ENCODE measurements around the gene CERS6.

The CERS6 gene

DNA sequence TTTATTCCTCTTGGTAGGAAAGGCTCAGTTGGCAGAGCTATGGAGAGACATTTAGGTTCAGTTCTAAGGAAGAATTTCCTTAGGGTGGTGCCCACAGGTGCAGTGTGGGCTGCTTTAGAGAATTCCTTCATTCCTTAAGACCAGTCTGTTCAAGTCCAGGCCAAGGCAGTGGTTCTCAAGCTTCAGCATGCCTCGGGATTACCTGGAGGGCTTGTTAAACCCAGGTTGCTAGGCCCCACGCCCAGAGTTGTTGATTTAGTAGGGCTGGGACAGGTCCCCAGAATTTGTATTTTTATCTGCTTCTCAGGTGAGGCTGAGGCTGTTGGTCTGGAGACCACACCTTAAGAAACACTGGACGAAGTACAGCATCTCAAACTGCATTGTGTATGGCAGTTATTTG is 68.9 kb downstream of the CERS6 start:
- no peak for ATAC-seq
- Mint-ChIP-seq H3K27me3 (no peaks in the 10 kb centered on the region), H3K36me3 (no peaks in the 10 kb centered on the region), H3K4me3 (no peak overlapping the region), H3K27ac (no peak overlapping the region), H3K9me3 (no peaks in the 10 kb centered on the region), H3K4me1 (peaks cover 6% of the 10 kb centered on the region)

DNA sequence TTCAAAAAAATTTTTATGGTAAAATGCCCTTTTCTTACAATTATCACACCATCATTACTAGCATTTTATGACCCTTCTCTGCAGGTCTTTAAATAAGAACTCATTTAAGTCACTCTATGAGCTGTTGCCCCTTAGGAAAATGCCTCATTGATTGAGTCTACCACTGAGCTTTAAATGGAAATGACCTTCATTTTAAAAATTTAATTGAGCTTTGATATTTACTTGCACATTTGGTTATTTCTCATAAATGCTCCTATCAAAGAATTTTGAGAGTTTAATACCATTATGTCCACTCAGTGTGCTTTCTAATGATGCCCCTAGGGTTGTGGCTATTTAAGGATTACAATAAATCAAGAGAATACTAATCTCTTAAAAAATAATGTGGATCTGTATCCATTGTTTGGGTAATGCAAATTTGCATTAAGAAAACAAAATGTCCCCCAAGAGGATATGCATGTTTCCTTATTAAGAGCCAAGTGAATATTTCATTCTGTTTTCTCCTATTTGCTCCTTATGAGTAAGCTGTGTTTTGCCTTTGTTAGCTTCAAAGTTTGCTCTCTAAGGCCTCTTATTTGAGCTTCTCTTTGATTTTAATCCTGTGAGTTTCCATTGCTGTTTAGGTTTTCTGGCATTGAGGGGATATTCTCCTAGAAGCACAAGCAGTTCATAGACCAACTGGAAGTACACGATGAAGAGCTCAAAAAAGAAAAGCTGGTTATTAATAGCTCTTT is 69.8 kb downstream of the CERS6 start:
- H3K36me3 Mint-ChIP-seq: no peaks in the 10 kb centered on the region
- peaks cover 8% of the 10 kb centered on the region for H3K4me1 Mint-ChIP-seq
- no peak overlapping the region for H3K4me3 Mint-ChIP-seq
- no peak for ATAC-seq
- no peaks in the 10 kb centered on the region for H3K27me3 Mint-ChIP-seq
- no peak overlapping the region for H3K27ac Mint-ChIP-seq
- no peaks in the 10 kb centered on the region for H3K9me3 Mint-ChIP-seq

DNA sequence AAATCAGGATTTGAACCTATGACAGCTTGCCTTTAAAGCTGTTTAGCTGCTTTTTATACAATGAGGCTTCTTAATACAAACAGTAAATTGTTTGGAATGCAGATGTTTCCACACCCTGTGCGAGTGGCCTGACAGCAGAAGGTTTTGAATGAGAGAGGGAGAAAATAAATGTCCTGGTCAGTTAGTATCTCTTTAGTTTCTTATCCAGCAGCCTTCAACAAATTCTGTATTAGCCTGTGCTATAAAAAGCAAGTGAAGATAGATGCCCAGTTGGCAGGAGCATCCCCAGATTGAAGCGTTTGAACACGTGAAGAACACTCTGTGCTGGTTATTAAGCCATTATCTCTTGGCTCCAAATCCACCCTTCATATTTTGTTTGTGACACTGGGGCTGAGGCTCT is 70.6 kb downstream of the CERS6 start:
- no peaks in the 10 kb centered on the region for H3K27me3 Mint-ChIP-seq
- no peaks in the 10 kb centered on the region for H3K36me3 Mint-ChIP-seq
- H3K9me3 Mint-ChIP-seq: no peaks in the 10 kb centered on the region
- ATAC-seq: no peak
- H3K4me3 Mint-ChIP-seq: no peak overlapping the region
- H3K4me1 Mint-ChIP-seq: peaks cover 15% of the 10 kb centered on the region
- H3K27ac Mint-ChIP-seq: no peak overlapping the region

DNA sequence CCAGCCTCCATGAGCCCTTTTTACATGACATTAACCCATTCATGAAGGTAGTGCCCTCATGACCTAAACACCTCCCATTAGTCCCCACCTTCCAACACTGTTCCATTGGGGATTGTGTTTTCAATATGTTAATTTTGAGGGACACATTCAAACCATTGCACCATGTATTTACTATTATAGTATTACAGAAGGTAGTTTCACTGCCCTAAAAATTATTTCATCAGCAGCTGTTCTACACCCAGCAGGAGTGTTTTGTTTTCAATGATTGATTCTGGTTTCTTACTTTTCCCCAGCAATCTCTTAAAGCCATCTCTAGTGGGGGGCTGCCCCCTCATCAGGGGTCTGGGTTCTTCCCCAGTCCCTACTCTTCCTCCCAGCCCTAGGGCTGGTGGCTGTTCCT is 71.9 kb downstream of the CERS6 start:
- ATAC-seq: no peak
- H3K36me3 Mint-ChIP-seq: no peaks in the 10 kb centered on the region
- no peak overlapping the region for H3K27ac Mint-ChIP-seq
- peaks cover 23% of the 10 kb centered on the region for H3K4me1 Mint-ChIP-seq
- H3K27me3 Mint-ChIP-seq: no peaks in the 10 kb centered on the region
- no peak overlapping the region for H3K4me3 Mint-ChIP-seq
- no peaks in the 10 kb centered on the region for H3K9me3 Mint-ChIP-seq

DNA sequence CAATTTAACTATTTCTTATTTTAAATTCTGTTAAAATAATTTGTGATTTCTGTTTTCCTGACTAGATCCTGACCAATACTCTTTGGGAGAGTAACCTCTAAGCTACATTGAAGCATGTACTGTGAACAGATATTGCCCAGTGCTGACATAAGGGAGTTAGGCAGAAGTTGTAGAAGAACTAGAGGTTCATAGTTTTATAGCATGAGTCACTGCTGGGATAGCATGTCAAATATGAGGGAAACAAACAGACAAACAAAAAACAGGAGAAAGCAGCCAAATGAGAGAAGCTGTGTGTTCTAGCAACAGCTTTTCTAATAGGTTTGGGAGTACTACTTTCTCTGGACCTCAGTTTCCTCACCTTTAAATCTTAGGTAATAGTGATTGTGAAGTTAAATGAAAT is 72.4 kb downstream of the CERS6 start:
- H3K4me1 Mint-ChIP-seq: peaks cover 23% of the 10 kb centered on the region
- H3K9me3 Mint-ChIP-seq: no peaks in the 10 kb centered on the region
- H3K27me3 Mint-ChIP-seq: no peaks in the 10 kb centered on the region
- H3K4me3 Mint-ChIP-seq: no peak overlapping the region
- H3K36me3 Mint-ChIP-seq: no peaks in the 10 kb centered on the region
- no peak for ATAC-seq
- H3K27ac Mint-ChIP-seq: no peak overlapping the region

DNA sequence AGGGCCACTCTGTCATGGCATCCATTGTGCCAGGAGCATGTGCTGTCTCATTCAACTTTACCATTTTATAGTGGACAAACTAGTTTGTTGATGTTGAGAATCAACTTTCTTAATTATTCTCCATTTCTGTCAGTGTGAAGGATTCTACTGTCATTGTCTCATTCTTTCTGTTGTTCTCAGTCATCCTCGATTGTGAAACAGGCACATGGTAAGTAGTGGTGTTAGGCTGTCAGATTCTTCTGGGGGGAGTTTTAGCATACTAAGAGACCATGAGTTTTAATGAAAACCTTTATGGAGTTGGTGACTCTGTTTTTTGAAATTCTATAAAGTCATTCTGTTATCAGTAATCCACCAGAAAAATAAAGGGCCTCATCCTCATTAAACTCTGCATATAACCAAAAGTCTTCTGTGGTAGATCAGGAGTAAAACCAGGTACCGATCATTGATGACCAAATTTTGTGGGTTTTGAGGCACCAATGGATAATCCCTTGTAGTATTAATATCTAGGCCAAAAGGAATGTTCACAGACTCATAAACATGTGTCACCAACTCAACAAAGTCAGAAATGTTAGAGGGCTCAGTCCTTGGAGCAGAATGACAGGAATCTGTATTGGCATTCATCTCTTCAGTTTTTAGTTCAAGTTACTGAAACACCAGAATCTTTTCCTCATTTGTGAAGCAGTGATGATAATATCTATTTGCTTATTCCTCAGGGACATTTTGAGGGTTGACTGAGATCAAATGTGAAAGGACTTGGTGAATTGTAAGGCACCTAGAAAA is 73.2 kb downstream of the CERS6 start:
- Mint-ChIP-seq H3K27me3 (no peaks in the 10 kb centered on the region), H3K4me3 (no peak overlapping the region), H3K4me1 (peaks cover 19% of the 10 kb centered on the region), H3K27ac (no peak overlapping the region), H3K36me3 (no peaks in the 10 kb centered on the region), H3K9me3 (no peaks in the 10 kb centered on the region)
- ATAC-seq: no peak

DNA sequence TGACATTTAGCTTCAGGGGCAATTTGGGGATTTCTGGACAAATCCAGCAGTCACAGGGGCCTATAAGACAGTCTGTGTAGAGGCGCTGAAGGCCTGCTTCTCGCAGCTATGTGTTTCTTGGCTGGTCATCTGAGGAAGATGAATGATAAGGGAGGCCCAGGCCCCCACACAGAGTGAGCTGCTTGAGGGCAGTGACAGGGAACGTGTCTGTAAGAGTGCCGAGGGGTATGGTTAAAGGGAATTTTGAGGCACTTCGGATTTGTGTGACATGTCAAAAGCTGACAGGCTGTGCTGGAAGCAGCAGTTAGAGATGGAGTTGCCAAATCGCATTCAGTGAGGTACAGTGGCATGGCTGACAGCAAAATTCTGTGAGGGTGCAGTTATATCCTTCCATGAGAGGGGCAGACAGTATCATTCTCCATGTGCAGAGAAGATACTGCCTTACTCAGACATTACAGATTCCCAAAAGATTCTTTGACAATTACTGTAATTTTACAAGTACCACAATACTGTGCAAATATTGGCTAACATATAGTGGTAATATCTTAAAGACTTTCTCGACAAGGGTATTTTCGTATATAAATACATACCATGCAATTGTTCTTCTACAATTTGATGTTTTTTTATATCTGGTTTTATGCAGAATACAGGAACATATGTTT is 74.0 kb downstream of the CERS6 start:
- peaks cover 17% of the 10 kb centered on the region for H3K4me1 Mint-ChIP-seq

DNA sequence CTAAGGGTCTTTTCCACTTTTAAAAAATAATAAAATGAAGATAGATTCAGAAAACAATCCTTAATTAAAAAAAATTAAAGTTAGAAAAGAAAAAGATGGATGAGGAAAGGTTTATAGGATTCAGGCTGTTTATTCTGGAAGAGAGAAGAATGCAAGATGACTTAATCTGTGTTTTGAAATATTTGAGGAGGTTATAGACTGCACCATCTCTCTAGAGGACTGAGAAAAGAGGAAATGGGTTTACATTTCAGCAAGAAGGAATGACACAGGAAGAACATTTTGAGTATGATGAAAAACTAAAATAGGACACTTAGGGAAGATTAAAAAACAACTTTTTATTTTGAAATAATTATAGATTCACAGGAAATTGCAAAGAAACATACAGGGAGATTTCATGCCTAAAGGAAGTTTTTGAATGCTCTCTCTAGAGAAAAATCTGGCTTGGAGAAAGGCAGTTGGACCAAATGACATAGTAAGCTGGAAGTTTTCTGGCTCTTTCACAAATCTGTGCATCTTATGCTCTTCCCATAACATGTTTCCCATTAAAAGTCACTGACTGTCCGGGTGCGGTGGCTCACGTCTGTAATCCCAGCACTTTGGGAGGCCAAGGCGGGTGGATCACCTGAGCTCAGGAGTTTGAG is 75.0 kb downstream of the CERS6 start:
- Mint-ChIP-seq H3K4me1 (peaks cover 17% of the 10 kb centered on the region), H3K9me3 (no peaks in the 10 kb centered on the region), H3K4me3 (peak overlapping the region; percentile 27), H3K36me3 (no peaks in the 10 kb centered on the region), H3K27me3 (no peaks in the 10 kb centered on the region), H3K27ac (peak overlapping the region; percentile 27)
- ATAC-seq: no peak

More for the DNA sequence above, 74.0 kb downstream of the CERS6 start:
- H3K27me3 Mint-ChIP-seq: no peaks in the 10 kb centered on the region
- no peak overlapping the region for H3K4me3 Mint-ChIP-seq
- H3K9me3 Mint-ChIP-seq: no peaks in the 10 kb centered on the region
- no peaks in the 10 kb centered on the region for H3K36me3 Mint-ChIP-seq
- ATAC-seq: no peak
- H3K27ac Mint-ChIP-seq: no peak overlapping the region

DNA sequence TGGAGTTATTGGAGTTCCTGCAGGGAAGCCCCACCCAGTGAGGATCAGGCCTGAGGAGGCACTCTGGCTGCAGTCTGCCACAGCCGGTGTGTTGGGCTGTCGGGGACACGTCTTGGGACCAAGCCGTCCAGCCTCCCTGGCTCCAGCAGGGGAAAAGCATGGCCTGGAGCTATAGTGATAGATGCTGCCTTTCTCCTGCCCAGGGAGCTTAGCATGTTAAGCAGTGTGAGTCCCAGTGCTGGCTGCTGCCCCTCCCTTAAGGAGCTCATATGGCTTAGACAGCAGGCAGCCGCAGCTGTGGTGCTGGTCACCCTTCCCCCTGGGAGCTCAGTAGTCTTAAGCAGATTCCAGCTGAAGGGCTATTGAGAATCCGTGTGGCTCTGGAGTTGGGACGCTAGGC is 78.9 kb downstream of the CERS6 start:
- H3K36me3 Mint-ChIP-seq: no peaks in the 10 kb centered on the region
- H3K4me3 Mint-ChIP-seq: no peak overlapping the region
- H3K27me3 Mint-ChIP-seq: no peaks in the 10 kb centered on the region
- peaks cover 17% of the 10 kb centered on the region for H3K4me1 Mint-ChIP-seq
- H3K27ac Mint-ChIP-seq: no peak overlapping the region
- peaks cover 13% of the 10 kb centered on the region for H3K9me3 Mint-ChIP-seq
- ATAC-seq: no peak

DNA sequence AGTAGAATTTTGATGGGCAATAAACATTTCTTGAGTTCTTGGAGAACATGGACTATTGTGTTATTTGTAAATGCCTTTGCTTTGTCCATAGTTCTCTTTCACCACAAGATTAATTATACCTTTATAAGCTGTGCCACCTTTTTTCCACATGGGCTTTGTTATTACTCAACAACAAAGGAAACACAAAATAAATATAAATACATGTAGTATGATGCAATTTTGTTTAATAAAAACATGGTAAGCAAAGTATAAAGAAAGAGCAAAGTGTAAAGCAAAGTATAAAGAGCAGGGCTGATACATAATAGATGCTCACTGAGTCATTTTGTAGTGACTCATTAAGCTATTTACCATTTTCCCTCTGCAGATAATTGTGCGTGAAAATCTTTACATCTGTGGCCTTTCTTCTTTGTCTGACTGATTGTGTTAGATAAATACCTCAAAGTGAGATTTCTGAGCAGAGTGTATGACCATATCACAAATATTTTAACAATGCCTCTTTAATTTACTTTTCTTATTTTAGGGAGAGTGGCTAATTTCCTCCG is 80.9 kb downstream of the CERS6 start:
- Mint-ChIP-seq H3K9me3 (peaks cover 21% of the 10 kb centered on the region), H3K36me3 (peaks cover 12% of the 10 kb centered on the region), H3K27me3 (no peaks in the 10 kb centered on the region), H3K4me1 (peaks cover 4% of the 10 kb centered on the region), H3K4me3 (no peak overlapping the region), H3K27ac (no peak overlapping the region)
- no peak for ATAC-seq

DNA sequence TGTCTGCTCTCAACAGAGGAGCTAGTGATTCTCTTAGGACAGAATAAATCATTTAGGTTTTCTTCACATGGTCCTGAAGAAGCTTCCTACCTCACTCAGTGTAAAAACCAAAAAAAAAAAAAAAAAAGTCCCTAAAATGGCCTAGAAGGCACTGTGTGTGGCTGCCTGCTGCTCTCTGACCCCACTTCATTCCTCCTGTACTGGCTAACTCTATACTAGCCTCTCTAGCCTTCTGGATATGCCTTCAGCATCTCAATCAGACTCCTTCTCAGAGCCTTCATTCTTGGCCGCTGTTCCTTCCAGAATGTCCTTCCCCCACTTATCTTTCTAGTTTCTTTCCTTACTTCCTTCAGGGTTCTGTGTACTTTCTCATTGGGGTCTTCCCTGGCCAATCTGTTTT is 82.1 kb downstream of the CERS6 start:
- H3K36me3 Mint-ChIP-seq: peaks cover 12% of the 10 kb centered on the region
- peak; percentile 24 for ATAC-seq
- no peaks in the 10 kb centered on the region for H3K4me1 Mint-ChIP-seq
- peaks cover 21% of the 10 kb centered on the region for H3K9me3 Mint-ChIP-seq
- H3K27me3 Mint-ChIP-seq: no peaks in the 10 kb centered on the region
- H3K27ac Mint-ChIP-seq: no peak overlapping the region
- H3K4me3 Mint-ChIP-seq: no peak overlapping the region

DNA sequence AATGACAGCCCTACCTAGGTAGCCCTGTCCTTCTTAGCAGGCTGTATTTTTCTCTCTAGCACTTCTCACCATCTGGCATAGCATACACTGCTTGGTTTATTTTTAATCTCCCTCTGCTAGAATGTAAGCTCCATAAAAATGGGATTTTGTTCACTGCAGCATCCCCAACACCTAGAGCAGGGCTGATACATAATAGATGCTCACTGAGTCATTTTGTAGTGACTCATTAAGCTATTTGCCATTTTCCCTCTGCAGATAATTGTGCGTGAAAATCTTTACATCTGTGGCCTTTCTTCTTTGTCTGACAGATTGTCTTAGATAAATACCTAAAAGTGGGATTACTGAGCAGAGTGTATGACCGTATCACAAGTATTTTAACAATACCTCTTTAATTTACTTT is 82.5 kb downstream of the CERS6 start:
- Mint-ChIP-seq H3K27ac (no peak overlapping the region), H3K4me3 (no peak overlapping the region)

DNA sequence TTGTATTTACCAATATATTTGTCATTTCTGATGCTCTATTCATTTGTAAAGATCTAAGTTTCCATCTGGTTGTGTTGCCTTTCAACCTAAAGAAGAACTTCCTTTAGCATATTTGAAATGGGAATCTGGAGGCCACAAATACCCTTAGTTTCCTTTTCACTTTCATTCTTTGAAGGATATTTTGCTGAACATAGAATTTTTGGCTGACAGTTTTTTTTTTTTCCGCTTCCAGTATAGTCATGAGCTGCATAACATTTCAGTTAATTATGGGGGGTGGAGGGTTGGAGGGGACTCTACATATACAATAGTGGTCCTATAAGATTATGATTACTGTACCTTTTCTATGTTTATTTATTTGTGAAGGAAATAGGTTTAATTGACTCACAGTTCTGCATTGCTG is 83.9 kb downstream of the CERS6 start:
- peaks cover 12% of the 10 kb centered on the region for H3K36me3 Mint-ChIP-seq
- no peak overlapping the region for H3K27ac Mint-ChIP-seq
- peaks cover 21% of the 10 kb centered on the region for H3K9me3 Mint-ChIP-seq
- H3K4me1 Mint-ChIP-seq: no peaks in the 10 kb centered on the region
- no peak overlapping the region for H3K4me3 Mint-ChIP-seq
- no peaks in the 10 kb centered on the region for H3K27me3 Mint-ChIP-seq
- ATAC-seq: no peak

More for the DNA sequence above, 82.5 kb downstream of the CERS6 start:
- ATAC-seq: no peak
- H3K9me3 Mint-ChIP-seq: peaks cover 21% of the 10 kb centered on the region
- H3K27me3 Mint-ChIP-seq: no peaks in the 10 kb centered on the region
- H3K4me1 Mint-ChIP-seq: no peaks in the 10 kb centered on the region
- peaks cover 12% of the 10 kb centered on the region for H3K36me3 Mint-ChIP-seq

DNA sequence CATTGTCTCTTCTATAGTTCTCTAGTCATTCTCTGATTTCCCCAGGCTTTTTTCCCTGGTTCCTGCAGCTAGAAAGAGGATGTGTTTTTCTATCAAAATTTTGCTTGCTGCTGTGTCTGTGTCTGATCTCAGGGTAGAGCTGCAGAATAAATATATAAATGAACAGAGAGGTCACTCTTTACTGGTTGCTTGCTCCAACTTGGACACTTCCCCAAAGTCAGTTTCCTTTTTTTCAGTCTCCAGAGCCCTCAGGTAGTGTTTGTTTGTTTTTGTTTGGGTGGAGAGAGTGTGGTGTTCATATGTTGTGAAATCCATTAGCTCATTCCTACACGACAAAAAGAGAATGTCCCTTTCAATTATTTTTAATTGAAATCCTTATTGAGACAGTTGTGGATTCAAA is 85.8 kb downstream of the CERS6 start:
- ATAC-seq: no peak
- no peak overlapping the region for H3K4me3 Mint-ChIP-seq
- H3K27me3 Mint-ChIP-seq: no peaks in the 10 kb centered on the region
- no peak overlapping the region for H3K27ac Mint-ChIP-seq
- H3K36me3 Mint-ChIP-seq: peaks cover 12% of the 10 kb centered on the region
- H3K9me3 Mint-ChIP-seq: peaks cover 21% of the 10 kb centered on the region
- no peaks in the 10 kb centered on the region for H3K4me1 Mint-ChIP-seq

DNA sequence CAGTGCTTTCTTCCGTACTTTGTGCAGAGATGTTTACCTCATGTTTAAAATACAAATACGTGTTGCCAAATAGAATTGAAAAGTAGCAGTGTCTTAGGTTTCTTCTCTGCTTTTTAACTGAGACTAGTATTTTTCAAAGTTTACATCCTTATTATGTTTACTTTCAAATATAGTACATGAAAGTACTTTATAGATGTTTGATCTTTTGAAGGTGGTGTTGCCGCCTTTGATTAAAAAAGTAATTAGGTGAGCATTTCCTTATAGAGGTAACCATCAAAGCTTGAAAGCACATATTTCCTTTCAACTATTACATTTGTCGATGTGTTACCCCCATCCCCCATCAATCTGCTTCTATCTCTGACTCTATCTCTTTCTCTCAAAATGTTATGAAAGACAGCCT is 87.0 kb downstream of the CERS6 start:
- H3K4me1 Mint-ChIP-seq: no peaks in the 10 kb centered on the region
- peaks cover 20% of the 10 kb centered on the region for H3K9me3 Mint-ChIP-seq
- no peak for ATAC-seq
- H3K27me3 Mint-ChIP-seq: no peaks in the 10 kb centered on the region
- no peak overlapping the region for H3K4me3 Mint-ChIP-seq
- no peak overlapping the region for H3K27ac Mint-ChIP-seq
- H3K36me3 Mint-ChIP-seq: peaks cover 18% of the 10 kb centered on the region
